Measurements from ENCODE around the gene HEATR5B.

DNA sequence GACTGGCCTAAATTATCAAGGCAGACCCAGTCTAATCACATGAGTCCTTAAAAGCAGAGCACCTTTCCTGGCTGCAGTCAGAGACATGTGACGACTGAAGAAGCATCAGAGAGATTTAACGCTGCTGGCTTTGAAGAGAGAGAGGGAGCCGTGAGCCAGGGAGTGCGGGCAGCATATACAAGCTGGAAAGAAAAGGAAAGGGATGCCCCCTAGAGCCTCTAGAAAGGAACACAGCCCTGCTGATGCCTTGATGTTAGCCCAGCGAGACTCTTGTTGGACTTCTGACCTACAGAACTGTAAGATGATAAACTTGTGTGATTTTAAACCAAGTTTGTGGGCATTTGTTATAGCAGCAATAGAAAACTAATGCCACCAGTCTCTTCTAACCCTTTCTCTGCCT, 58.1 kb downstream of the HEATR5B start:
- TF ChIP-seq POLR2AphosphoS5 (IDR thresholded peaks at IDR 0.05; ENCODE audit: low read depth, low read length), result no peak
- no peak for TF ChIP-seq TAF1 (IDR thresholded peaks at IDR 0.05; ENCODE audit: low read depth, low read length)
- TF ChIP-seq POLR2A (IDR thresholded peaks at IDR 0.05; ENCODE audit: low read depth, low read length), result no peak

Measured in GM12891 (cell line).